Stimulated activated CD4-positive, alpha-beta T cell treated with anti-CD3 and anti-CD28 coated beads, TNF-alpha, amount 100 ng/mL, for 1 hour (primary cell): Measurements from ENCODE around the gene SMKR1.
"Not testable (repeated sequence)": the region's sequence is repeated elsewhere in the genome, so short reads cannot be mapped to it uniquely, and the experiment has no call there.

Experiments
- DNase-seq, 3 donors: peaks; one replicate each; pipeline ENCODE4 v3.0.0-alpha.2; 2020; ENCODE audit warnings: low read depth in 3 of 3, low spot score in 1 of 3

Gene SMKR1

GRCh38 chr7:129501760-129502707 lies at the start of gene SMKR1:
TSS of gene SMKR1 (plus strand) at chr7:129502531. CDS start at chr7:129502825, 294 bp downstream.
- peak; percentile 83 to 86 (median 85) for DNase-seq

- DNase-seq = no peak
These were observed 49.6 kb upstream of the SMKR1 start for GRCh38 chr7:129452589-129453231.

GRCh38 chr7:129453510-129454248 lies 48.7 kb upstream of the SMKR1 start:
- no peak for DNase-seq

- no peak for DNase-seq
These were observed 48.1 kb upstream of the SMKR1 start for GRCh38 chr7:129454249-129454551.

- DNase-seq = no peak
These were observed 45.9 kb upstream of the SMKR1 start for GRCh38 chr7:129456421-129456820.

GRCh38 chr7:129457101-129457500 lies 45.2 kb upstream of the SMKR1 start:
- no peak for DNase-seq

GRCh38 chr7:129458171-129458570 lies 44.2 kb upstream of the SMKR1 start:
- DNase-seq = no peak

GRCh38 chr7:129461809-129462208 lies 40.5 kb upstream of the SMKR1 start:
- no peak for DNase-seq

GRCh38 chr7:129462420-129462819 lies 39.9 kb upstream of the SMKR1 start:
- no peak for DNase-seq

- DNase-seq = no peak
These were observed 38.1 kb upstream of the SMKR1 start for GRCh38 chr7:129464194-129464593.

GRCh38 chr7:129465080-129465479 lies 37.3 kb upstream of the SMKR1 start:
- no peak for DNase-seq

- no peak for DNase-seq
These were observed 35.5 kb upstream of the SMKR1 start for GRCh38 chr7:129466796-129467195.

- DNase-seq = no peak
These were observed 34.2 kb upstream of the SMKR1 start for GRCh38 chr7:129468087-129468486.

GRCh38 chr7:129468547-129468946 lies 33.8 kb upstream of the SMKR1 start:
- no peak for DNase-seq

- DNase-seq = no peak
These were observed 32.4 kb upstream of the SMKR1 start for GRCh38 chr7:129469930-129470329.

- DNase-seq = no peak
These were observed 31.9 kb upstream of the SMKR1 start for GRCh38 chr7:129470411-129470810.

- no peak for DNase-seq
These were observed 30.9 kb upstream of the SMKR1 start for GRCh38 chr7:129471402-129471827.

GRCh38 chr7:129475931-129476330 lies 26.4 kb upstream of the SMKR1 start:
- not testable (repeated sequence) for DNase-seq

- not testable (repeated sequence) for DNase-seq
These were observed 25.9 kb upstream of the SMKR1 start for GRCh38 chr7:129476398-129476797.

GRCh38 chr7:129479831-129480230 lies 22.5 kb upstream of the SMKR1 start:
- DNase-seq = no peak

- DNase-seq = no peak
These were observed 21.5 kb upstream of the SMKR1 start for GRCh38 chr7:129480674-129481363.
